ENCODE data around the gene CRYM. TPM values are rescaled to one million over a fixed set of nuclear protein-coding genes. Genes with fewer than 3 reads are reported as not detected.

The CRYM gene
- total and polyA plus RNA-seq, 10 of the 15 experiments (the other 5 are each of a cell fraction or from before 2014, with no cell fraction given) = 0.30 to 6.1 (median 3.9) TPM

GRCh38 chr16:21277927-21278706 is at the start of gene CRYM (continued):
- TF ChIP-seq ZBTB11 (CRISPR knock-in tag; IDR thresholded peaks at IDR 0.05) = no peak
- peak in 1 of 2 experiments; percentile 60; a peak in 1 of 3 replicates for TF ChIP-seq EGR1 (IDR thresholded peaks at IDR 0.05; ENCODE audit: borderline replicate concordance in 1 of 2, low read depth in 2 of 2, low read length in 2 of 2)
- no peak for TF ChIP-seq RAD51 (IDR thresholded peaks at IDR 0.05)
- TF ChIP-seq HSF1 (IDR thresholded peaks at IDR 0.05; ENCODE audit: low read depth, low read length) = no peak
- peak; percentile 33; the same call in 1 of the 2 replicates for TF ChIP-seq SPI1 (IDR thresholded peaks at IDR 0.05; ENCODE audit: borderline replicate concordance, insufficient read depth, low read depth, low read length)
- no peak for TF ChIP-seq HCFC1 (IDR thresholded peaks at IDR 0.05; ENCODE audit: low read length)
- no peak for TF ChIP-seq ATF3 (IDR thresholded peaks at IDR 0.05; ENCODE audit: borderline replicate concordance, extremely low read depth, low read depth, low read length)
- no peak for TF ChIP-seq STAT3 (IDR thresholded peaks at IDR 0.05; ENCODE audit: low read depth, low read length)
- TF ChIP-seq RELB (IDR thresholded peaks at IDR 0.05; ENCODE audit: low read depth) = 0 out of 2 replicates have a peak, but pooled peaks have one; percentile 26
- TF ChIP-seq TCF3 (IDR thresholded peaks at IDR 0.05; ENCODE audit: borderline replicate concordance, insufficient read depth, low read depth, low read length) = no peak
- TF ChIP-seq JUND (IDR thresholded peaks at IDR 0.05; ENCODE audit: low read depth, low read length) = no peak
- no peak for TF ChIP-seq NR2C2 (IDR thresholded peaks at IDR 0.05; ENCODE audit: borderline replicate concordance, control insufficient read depth, insufficient read length, low read depth)
- TF ChIP-seq CHD4 (IDR thresholded peaks at IDR 0.05) = no peak
- TF ChIP-seq KAT2A (conservative IDR thresholded peaks at IDR 0.05; ENCODE audit: control insufficient read depth, low read depth, low read length) = no peak
- no peak for TF ChIP-seq REST (IDR thresholded peaks at IDR 0.05; ENCODE audit: low read depth, low read length)
- TF ChIP-seq BACH1 (IDR thresholded peaks at IDR 0.05; ENCODE audit: borderline replicate concordance) = peak; percentile 26; the same call in 1 of the 2 replicates
- TF ChIP-seq DPF2 (IDR thresholded peaks at IDR 0.05) = peak; percentile 62
- TF ChIP-seq JUNB (IDR thresholded peaks at IDR 0.05) = no peak
- no peak for TF ChIP-seq SIN3A (IDR thresholded peaks at IDR 0.05; ENCODE audit: low read depth, low read length)
